Erythroblast (primary cell): ENCODE data around the gene TGIF2.
"Not testable (repeated sequence)": the region's sequence is repeated elsewhere in the genome, so short reads cannot be mapped to it uniquely, and the experiment has no call there.

Experiments used
- GATA1 ChIP-seq: IDR thresholded peaks from 2 replicates; pipeline ENCODE4 v1.6.1; 2011; ENCODE audit warnings: low read depth, mild to moderate bottlenecking, control low read depth, low read length, moderate library complexity
- POLR2A ChIP-seq: IDR thresholded peaks from 2 replicates; pipeline ENCODE4 v1.6.1; 2011; ENCODE audit warnings: mild to moderate bottlenecking, low read length

DNA sequence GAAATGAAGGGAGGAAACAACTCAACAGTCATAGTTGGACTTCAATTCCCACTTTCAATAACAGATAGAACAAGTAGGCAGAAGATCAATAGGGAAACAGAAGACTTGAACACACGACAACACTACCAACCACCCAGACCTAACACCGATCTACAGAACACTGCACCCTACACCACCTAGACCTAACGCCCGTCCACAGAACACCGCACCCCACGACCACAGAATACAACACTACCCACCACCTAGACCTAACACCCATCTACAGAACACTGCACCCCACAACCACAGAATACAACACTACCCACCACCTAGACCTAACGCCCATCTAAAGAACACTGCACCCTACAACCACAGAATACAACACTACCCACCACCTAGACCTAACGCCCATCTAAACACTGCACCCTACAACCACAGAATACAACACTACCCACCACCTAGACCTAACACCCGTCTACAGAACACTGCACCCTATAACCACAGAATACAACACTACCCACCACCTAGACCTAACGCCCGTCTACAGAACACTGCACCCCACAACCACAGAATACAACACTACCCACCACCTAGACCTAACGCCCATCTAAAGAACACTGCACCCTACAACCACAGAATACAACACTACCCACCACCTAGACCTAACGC lies 9.2 kb upstream of the TGIF2 start:
- TF ChIP-seq POLR2A, GATA1: not testable (repeated sequence)
